GM21825 (cell line): ENCODE measurements around the gene CERKL.
A peak's percentile ranks its signal among the peaks of the same experiment; 100 is the strongest.

Experiments
- ATAC-seq: cut with Tn5 transposase; IDR thresholded peaks from one replicate; pipeline ENCODE4 v1.9.1; 2021; ENCODE audit warnings: mild to moderate bottlenecking, moderate library complexity; ENCODE audit not compliant: unreplicated experiment

CERKL gene

DNA sequence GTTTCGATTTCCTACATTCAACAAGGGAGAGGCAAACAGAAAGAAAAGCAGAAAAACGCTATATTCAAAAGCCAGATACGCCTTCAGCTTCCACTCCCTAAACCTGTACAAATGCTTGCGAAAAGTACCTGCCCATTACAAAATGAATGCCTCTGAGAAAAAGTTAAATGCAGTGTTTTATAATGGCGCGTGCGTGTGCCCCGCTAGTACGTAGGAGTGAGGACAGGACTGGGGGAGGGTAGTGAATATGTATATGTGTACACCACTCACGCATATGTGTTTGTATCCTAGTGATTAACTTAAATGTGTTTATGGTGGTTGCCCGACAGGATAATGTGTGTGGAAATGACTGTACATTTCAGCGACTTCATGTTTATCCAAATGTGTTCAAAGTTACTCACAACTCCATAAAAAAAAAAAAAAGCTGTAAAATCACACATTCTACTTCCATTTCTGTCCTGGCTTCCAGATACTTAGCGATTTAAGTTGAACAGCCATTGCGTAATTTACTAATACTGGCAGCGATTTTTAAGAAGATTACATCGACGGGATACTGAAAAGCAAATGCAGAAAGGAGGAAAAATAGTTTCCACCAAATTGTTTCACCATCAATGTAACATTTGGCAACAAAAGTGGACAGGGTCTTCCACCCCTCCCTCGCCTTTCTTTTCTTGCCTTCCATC is 22.1 kb upstream of the CERKL start:
- ATAC-seq, result no peak

DNA sequence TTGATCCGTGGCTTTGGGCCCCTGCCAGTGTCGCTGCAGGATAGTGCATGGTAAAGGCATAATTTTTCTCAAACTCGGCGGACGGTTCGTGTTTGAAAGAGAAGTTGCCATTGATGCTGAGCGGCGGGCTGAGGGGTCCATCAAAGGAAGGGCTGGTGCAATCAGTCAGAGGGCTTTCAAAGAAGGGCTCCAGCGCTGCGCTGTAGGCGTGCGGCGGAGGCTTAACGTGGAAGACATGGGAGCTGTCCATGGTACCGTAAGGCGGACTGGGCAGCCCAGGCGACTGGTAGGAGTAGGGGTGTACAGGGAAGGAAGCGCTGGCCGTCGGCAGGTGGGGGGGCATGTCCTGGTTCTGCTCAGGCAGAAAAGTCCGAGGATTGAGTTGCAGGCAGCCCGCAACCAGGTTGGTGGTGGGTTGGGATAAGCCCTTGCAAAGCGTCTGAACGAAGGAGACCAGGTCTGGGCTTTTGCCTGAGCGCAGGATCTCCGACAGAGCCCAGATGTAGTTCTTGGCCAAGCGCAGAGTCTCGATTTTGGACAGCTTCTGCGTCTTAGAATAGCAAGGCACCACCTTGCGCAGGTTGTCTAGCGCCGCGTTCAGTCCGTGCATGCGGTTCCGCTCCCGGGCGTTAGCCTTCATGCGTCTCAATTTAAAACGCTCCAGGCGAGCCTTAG is 21.1 kb upstream of the CERKL start:
- peak; percentile 48 for ATAC-seq

DNA sequence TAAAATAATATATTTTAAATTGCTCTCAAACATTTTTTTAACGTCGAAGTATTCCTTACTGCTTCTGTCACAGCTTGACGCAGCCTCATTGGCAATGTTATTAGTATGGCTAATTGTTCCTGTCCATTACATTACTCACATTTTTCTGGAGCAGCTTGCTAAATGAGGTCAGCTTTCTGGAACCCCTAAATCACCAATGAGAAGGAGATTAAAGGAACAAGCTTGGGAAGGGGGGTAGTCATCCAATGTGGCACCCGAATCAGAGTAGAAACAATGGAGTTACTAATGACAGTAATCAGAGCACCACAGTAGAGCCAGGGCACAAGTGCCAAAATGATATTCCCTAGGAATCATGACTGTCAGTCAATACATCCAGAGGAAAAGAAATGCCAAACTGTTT is 18.3 kb upstream of the CERKL start:
- ATAC-seq, result no peak

- no peak for ATAC-seq
These were observed 17.6 kb upstream of the CERKL start for GRCh38 chr2:181674461-181674860.

DNA sequence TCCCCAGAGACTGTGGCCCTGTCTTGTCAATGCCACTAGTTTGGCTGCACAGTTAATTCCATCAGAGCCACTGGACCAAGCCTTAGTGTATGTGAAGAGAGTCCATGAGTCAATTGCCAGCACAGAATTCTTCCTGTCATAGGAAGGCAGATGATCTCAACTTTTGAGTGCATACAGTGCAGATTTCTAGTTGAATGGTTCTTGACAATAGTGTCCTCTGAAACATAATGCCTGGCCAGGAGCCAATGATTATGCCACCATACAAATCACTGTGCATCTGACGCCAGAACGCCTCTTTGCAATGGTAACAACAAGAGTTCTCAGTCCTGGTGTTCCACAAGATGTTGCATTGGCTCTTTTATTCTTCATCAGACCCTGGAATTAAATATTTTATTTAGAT is 16.3 kb upstream of the CERKL start:
- no peak for ATAC-seq

DNA sequence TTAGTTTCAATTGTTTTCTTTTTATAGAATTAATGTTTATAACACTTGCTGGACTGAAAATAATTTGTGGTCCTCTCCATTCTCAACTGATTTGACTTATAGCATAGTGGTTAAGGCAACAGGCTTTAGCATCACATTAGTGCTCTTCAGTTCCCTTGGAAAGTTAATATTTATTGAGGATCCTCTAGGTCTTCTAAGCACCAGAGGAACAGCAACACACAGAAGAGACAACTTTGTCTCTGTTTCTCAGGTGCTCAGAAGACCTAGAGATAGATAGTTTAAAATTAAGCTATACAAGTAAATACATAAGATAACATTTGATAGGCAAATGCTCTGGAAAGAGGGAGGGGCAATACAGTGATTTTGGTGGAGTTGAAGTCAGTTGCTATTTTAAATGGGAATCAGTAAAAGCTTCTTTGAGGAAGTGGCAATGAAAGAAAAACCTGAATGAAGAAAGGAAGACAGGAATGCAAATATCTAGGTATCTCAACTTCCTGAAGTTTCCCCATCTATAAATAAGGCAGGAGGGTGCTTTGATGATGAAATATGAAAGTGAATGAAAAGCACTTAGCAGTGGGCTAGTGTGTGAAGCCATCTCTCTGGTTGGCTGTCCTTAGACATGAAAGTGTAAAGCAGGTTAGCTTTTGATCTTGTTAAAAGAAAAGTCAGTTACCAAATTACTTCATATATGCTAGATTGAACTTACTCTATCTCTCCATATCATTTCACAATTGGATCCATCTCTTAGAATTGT is 15.5 kb upstream of the CERKL start:
- peak; percentile 95 for ATAC-seq

DNA sequence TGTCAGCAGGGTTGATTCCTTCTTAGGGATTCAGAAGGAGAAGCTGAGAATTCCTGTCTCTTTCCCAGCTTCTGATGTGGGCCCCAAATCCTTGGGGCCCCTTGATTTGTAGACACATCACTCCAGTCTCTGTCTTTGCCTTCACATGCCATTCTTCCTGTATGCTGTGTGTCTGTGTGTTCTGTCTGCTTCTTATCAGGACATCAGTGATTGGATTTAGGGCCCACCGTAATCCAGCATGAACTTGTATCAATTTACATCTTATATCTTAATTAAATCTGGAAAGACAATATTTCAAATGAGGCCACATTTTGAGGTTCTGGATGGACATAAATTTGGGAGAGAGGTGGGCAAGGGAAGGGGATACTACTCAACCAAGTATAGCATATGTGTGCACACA is 13.7 kb upstream of the CERKL start:
- no peak for ATAC-seq

DNA sequence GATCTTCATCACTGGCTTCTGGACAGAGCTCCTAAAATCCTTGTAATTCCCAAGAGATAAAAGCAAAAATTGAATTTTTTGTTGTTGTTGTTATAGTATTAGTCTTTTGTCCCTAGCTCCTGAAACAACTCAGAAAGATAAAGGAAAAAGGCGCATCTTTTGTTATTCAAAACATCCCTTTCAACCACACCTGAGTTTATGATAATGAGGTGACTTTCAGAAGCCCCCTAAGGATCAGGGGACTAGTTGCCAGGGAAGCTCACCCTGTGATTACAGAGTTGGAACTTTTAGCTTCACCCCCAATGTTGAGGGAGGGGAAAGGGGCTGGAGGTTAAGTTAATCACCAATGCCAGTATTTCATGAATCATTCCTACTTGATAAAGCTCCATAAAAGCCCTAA is 10.3 kb upstream of the CERKL start:
- ATAC-seq, result no peak

GRCh38 chr2:181662287-181662686 is 5.4 kb upstream of the CERKL start:
- ATAC-seq, result no peak

GRCh38 chr2:181660181-181660580 is 3.3 kb upstream of the CERKL start:
- no peak for ATAC-seq

- no peak for ATAC-seq
These were observed 1.5 kb upstream of the CERKL start for GRCh38 chr2:181658444-181658843.

DNA sequence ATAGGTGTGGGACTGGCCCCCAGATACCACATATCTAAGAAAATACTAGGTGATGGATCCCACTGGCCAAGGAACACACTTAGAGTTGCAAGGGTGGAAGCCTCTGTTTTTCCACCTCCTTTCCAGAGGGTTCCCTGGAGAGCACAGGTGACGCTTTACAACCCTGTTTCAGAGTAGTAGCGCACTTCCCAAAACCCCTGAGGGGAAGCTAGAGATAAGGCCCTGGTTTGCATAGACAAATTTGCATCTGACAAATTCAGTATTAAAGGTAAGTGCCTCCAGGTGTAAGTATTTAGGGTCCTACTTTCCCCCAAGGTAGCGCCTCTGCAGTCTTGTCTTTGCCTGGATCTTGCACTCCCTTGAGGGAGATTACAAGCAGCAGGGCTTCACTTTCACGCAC is 474 bp upstream of the CERKL start:
- peak; percentile 4 for ATAC-seq

DNA sequence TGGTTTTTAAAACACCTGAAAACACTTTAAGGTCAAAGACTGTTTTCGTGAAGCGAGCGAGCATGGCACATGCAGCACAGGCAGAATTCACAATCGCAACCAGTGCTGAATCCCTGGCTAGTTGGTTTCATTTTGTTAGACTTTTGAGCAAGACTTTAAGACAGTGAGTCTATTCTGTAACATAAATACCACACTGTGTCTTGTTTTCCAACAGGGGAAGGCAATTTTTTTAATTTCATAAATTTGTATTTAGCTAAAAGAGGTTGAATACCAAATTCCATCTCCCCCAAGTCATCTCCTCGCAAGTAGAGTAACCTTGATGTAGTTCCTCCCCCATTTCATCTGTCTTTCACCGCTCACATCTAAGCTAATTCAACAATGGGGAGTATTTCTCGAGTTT is 1.4 kb downstream of the CERKL start:
- ATAC-seq, result no peak

DNA sequence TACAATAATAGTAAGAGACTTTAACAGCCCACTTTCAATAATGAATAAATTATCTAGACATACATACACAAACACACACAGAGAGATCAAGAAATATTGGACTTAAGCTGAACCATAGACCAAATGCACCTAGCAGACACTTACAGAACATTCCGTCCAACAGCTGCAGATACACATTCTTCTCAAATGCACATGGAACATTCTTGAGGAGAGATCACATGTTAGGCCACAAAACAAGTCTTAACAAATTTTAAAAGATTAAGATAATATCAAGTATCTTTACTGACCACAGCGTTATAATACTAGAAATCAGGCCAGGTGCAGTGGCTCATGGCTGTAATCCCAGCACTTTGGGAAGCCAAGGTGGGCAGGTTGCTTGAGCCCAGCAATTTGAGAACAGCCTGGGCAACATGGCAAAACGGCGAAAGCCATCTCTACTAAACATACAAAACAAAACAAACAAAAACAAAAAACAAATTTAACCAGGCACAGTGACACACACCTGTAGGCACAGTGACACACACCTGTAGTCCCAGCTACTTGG is 7.4 kb downstream of the CERKL start:
- ATAC-seq, result no peak

- ATAC-seq, result no peak
These were observed 8.3 kb downstream of the CERKL start for GRCh38 chr2:181648478-181649155.

GRCh38 chr2:181646415-181646987 is 10.4 kb downstream of the CERKL start:
- no peak for ATAC-seq

GRCh38 chr2:181643151-181643550 is 13.8 kb downstream of the CERKL start:
- ATAC-seq, result no peak

GRCh38 chr2:181642086-181642485 is 14.8 kb downstream of the CERKL start:
- no peak for ATAC-seq

DNA sequence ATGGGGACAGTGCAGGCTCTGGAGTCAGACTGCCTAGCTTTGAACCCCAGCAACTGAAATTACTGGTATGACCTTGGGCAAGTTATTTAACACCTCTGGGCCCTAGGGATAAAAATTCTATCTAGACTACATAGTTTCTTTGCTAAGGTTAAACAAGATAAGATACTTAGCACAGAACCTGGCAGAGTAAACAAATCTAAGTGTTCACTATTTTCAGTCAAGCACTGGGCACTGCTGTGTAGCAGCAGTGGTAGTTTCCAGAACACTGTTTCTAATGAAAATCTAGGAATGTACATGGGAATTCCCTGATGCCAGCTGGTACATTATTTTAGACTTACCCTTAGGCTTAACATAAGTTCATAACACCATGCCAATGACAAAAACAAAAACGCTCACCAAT is 17.2 kb downstream of the CERKL start:
- ATAC-seq, result no peak

DNA sequence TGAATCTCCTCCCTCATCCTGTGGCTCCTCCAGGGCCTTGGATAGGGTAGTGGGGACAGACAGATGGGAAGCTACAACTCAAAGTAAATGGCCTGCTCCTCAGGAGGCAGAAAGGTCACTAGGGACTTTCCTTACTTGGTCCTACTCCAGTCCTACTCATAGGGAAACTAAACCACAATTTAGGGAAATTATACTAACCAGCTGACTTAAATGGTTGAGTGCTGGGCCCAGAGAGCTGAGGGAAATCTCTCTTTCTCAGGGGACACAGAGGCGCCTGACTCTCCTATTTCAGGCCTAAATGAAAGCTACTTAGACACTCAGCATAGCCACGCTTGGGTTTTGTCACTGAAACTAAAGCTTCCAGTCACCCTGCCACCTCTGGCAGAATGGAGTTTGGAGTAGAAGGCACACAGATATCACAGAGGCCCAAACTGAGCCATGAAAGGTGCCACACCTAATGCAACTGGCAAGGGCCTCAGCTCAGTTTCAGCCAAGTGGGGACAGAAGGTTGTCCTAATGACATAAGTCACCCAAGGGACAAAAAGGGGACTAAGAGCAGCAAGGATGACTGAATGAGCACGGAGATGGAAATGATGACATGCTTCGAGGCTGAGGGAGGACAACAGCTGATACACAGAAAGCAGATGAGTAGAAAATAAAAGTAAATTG is 24.0 kb downstream of the CERKL start:
- ATAC-seq, result peak; percentile 83
